NCI-H1105 treated with DMSO at 0.1 percent for 48 hours (cell line): Measurements from ENCODE around the gene SYNE1.

Experiments
- DNase-seq: peaks from one replicate; lab custom pipeline; 2025; lab: John Stamatoyannopoulos, UW

SYNE1 gene

DNA sequence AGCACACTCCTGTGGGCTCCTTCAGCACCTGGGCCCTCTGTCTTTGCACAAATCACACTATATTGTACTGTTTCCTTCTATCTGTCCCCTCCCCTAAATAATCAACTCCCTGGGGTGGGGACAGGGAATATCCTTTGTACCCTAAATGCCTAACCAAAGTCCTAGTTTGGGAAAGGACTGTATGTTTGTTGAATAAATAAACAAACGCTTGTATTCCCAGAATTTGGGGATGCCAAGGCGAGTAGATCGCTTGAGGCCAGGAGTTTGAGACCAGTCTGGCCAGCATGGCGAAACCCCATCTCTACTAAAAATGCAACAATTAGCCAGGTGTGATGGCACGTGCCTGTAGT lies 322.7 kb downstream of the SYNE1 start:
- DNase-seq, result no peak

DNA sequence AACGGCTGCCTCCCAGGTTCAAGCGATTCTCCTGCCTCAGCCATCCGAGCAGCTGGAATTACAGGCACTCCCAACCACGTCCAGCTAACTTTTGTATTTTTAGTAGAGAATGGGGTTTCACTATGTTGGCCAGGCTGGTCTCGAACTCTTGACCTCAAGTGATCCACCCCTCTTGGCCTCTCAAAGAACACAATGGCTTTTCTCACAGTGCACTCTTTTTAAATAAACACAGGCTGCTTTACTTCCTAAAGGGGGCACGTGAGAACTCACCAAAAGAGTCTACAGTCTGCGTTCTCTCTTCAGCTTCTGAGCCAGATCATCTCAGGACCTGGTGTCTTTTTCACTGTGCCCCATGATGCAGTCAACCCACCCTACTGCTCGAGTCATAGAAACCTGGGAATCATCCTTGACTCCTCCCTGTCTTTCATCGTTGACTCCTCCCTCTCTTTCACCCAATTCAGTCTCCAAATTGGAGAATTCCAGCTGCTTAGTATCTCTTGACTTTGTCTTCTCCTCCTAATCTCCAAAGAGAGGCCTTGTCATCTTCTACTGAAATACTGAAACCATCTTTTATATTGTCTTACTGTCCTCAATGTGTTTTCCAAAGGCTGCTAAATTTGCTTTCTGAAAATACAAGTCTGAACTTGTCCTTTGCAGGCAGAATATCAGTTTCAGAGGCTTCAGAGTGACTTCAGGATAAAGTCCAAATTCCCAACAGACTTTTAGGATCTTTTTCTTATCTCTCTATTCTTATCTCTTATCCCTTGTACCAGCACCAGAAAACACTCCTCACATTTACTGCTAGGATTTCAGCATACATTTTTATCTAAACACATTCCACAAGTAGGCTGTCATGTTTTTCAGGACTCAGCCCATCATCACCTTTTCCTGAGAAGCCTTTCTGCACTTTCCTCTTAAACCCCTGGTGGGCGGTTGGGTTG lies 323.4 kb downstream of the SYNE1 start:
- DNase-seq, result no peak

DNA sequence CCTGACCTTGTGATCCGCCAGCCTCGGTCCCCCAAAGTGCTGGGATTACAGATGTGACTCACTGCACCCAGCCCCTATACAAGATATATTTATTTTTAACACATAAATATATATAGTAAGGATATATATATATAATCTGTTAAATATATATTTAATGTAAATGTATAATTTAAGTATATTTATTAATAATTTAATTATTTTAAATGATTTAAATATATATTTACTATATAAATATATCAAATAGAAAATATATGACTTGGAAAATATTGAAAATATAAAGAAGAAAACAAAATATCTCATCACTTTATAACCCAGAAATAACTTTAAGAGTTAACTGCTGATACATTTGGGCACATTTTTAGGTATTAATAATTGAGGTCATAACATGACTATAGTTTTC lies 324.7 kb downstream of the SYNE1 start:
- no peak for DNase-seq

DNA sequence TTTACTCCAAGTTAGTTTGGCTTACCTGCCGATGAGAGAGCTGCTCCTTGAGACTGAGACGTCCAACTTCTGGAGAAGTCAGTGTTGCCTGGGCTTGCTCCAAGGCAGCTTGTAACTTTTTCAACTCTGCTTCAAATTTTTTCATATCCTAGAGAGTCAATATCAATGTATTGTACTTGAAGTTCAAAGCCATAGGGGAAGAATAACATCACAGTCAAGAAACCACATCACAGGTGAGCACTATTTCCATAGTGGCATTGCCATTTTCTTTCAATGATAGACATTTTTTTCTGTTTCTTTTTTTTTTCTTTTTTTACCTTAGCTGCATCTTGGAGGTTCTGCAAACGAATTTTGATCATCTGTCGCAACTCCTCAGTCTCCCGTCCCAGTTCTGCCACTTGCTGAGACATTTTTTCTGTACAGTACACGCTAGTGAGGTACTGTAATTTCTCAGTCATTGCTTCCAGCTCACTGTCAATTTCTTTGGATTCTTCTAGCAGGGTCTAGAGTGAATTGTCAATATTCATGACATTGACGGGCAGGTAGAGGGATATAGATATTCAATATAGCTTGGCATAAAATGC lies 326.7 kb downstream of the SYNE1 start:
- no peak for DNase-seq

DNA sequence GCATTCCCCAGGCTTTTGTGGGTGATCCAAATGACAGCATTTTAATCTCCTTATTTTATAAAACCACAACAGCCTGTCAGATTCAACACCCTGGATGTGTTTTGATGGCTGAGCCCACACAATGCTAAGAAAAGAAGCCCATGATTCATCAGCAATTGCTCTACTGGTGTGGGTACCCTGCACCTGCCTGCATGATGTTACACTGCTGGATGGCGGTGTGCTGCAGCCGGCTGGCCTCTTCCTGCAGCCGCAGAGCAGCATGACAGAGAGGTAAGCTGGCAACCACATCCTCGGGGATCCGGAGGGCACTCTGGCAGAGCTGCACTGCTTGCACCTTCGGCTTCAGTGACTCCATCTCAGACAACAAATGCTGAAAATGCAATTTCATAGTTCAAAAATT lies 327.5 kb downstream of the SYNE1 start:
- DNase-seq, result no peak

DNA sequence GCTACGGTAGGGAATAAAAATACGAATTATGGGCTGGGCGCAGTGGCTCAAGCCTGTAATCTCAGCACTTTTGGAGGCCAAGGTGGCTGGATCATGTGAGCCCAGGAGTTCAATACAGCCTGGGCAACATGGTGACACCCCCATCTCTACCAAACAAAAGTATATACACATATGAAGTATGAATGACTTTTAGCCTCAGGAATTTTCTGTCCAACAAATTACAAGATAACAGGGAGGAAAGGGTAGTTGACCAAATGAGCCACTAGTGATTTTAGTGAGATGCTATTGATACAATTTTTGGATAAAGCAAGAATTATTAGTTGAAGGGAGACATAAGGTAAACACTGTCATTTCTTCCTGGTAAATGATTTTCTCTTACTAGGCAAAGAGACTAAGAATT lies 328.2 kb downstream of the SYNE1 start:
- no peak for DNase-seq

DNA sequence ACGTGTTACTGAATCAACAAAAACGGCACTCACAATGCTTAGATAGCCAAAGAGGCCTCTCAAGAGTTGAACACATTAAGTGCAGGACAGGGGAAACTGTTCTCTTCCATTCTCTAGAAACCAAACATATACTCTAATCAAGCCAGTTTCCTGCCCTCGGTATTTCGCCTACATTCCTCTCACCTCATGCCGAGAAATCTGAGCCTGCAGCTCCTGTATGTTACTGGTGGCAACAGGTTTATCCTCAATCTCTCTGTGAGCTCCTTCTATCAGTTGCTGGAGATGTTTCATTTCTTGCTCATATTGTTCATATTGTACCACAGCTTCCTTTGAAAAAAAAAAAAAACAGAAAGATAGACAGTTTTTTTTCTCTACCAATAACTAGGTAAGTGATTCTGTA lies 328.9 kb downstream of the SYNE1 start:
- DNase-seq, result no peak

DNA sequence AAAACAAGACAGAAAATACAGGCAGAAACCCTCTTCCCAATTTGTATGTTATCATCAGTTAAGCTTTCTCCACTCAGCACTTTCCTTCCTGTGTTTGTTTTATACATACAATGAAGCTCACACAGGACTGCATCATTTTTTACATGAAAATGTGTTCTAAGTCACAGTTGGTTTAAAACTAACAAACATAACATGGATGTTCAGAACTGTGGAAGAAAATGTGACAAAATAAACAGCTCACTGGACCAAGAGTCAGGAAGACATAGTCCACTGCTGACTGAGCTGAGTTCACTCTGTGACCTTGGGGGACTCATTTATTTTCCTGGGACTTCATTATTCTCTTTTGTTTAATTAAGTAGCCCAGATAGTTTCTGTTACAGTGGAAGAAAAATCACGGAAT lies 331.5 kb downstream of the SYNE1 start:
- DNase-seq, result no peak

DNA sequence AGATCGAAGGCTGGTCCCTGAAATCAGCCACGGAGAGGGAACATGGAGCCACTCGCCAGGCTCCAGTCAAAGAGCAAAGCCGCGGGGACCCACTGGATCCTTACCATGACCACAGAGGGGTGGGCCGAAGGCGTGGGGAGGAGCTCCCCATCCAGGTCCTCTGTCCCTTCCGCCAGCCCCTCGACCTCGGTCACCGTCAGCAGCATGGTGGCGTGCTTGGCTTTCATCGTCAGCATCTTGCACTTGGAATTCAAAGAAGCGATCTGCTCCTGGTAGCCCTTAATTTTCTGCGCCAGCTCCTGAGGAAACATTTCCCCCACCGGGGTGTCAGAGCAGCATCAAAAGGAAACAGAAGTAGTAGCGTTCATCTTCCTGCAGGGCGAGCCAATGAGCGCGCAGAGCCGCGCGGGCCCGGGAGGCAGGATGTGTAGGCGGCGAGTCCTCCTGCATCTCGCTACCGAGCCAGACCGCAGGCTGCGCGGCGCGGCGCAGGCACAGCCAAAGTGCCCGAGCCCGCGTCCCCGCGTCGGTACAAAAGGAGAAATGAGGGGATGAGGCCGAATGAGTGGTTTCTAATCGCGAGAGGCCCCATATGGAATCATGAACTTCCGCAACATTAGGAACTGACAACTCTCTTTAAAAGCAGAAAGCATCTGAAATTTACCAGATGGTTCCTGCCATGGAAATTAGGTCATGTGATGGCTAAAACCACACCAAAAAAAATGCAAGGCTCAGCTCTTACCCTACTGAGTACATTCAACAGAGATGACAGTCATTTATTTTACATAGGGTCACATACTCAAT lies 335.2 kb downstream of the SYNE1 start:
- DNase-seq, result peak; percentile 70

DNA sequence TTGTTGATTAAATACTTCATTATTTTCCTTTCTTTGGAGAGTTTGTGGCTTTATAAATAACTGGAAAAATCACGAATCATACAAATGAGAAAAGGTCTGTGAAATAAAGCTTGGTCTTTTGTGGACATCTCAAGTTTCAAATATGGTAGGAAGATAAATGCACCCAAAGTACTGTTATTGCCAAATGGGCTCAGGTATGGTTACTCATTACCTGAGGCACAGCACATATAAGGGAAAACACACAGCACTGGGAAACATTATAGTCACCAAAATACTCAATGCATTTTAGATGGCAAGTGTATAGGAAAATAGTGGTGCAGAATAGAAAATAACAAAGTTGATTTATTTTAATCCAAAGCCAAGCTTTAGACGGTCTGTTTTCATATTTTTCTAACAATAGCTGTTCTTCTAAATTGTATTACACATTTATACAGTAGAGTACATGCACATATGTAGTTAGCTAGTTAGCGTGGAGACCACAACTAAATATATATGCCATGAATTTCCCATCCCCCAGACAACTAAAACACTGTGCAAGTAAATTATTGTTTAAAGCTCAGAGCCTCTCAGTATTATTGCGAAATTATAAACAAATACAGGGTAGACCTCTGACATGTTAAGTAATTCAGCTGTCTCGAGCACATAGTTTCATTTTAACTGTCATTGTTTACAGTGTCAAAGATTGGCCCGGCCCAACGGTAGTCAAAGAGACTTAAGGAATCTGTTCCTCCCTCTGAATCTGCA lies 336.0 kb downstream of the SYNE1 start:
- no peak for DNase-seq

DNA sequence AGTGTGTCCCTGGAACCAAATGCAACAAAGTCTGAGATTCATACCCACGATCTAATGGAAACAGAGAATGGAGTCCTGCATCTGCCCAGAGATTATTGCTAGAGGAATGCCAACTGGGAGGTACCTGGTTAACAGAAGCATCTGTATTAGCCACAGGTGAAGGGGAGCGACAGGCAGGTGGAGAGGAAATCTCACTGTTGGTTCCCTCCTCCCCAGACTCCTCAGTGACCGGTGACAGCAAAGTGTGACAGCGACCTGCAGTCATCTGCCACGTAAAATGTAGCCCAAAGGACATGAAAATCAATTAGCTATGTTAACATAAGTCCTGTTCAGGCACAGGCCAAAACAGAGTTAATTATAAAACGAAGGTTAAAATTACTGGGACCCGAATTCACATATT lies 336.6 kb downstream of the SYNE1 start:
- no peak for DNase-seq

DNA sequence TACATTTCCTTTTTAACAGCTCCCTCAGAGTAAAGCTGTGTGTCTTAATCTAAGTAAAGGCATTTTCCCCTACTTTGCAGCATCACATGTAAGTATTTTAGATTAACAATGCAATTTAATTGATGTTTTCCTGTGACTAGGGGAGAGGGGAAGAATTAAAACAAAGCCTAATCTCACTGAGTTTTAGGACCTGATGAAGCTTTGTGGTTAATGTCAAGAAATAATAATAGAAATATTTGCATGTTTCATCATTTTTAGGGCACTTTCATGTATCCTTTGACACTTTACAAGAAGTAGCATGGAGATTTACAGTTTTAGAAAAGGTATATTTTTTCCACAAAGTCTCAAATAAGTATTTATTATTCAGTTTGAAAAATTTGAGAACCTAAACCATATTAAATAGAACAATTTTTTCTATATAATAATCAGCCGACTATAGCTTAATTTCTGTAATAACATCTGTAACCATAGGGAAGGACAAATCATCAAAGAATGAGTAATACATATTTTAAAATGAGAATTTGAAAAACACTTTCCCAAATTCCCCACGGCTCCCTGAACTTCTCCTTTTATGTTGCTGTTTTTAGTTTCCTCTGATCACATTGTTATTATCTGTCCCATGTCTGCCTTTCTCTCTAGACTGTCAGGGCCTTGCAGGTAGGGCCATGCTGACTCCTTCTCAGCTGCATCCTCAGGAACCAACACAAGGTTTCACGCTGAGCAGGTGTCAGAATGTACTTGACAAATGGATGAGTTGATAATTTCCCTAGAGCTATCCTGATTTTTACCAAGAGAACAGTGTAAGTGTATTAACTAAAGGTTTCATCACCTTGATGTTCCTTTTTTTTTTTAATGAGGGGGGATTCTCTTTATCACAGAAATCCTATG lies 338.1 kb downstream of the SYNE1 start:
- DNase-seq, result no peak

DNA sequence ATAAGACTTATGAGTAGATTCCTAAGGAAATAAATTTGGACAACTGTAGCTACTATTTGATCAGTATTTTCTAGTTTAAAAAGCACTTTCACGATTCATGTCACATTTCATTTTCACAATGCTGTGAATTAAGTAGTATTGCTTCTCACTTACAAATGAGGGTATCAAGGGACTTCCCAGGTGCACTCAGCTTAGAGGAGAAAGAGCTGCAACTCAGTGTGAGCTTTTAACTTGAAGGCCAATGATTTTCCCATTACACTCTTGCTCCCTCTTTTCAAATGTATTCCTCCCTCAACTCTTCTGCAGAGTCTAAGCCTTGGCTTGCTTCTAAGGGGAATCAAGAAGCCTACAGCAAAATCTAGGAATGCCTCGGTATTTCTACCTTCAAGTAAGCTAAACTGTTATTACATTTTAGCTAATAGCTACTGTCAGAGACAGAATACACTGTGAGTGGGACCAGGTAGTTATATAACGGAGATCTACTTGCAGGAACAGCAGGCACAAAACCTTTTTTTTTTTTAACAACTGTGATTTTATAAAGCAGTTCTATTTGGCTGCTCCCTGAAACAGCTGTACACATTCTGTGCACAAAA lies 339.0 kb downstream of the SYNE1 start:
- DNase-seq, result no peak

DNA sequence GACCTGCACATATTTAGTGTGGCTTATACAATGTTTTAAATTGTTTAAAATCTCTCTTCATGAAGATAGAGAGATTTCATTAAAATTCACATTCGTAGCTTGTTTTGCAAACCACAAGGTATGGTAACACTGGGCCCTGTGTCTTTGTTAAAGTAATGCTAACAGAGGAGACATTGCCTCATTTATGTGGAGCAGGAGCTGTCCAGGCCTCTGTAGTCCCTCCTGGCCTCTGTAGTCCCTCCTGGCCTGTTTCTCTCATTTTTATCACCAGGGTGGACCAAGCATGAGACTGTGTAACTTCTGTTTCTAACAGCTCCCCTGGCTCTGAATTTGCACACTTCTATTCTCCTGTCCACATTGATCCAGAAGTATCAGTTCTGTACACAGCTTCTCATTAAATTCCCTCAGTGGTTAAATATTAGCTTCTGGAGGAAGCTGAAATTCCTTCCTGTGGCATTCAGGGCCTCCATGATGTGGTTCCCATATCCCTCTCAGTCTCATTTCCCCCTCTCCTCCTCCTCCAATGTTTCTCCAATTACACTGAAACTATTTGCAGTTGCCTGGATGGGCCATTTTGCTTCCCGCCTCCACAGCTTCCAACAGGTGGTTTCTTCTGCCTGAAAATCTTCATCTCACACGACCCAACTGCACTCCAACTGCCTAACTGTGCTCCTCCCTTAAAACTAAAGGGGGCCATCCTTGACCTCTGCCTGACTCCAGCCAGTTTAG lies 340.4 kb downstream of the SYNE1 start:
- DNase-seq, result no peak

DNA sequence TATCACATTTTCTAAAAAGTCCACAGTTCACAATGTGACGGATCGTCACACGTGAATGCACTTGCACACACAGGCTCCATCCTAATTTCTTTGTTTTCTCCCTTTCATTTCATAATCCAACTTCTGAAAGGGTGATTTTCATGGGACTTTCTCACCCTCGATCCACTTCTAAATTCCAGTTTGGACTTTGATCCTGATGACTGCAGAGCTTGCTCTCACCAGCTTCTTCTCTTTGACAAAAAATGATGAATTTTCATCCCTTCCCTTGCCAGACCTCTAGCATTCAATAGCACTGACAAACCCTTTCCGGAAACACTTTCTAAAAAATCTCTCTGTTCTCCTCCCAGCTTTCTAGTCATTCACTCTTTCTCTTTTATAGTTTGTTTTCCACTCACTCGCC lies 341.2 kb downstream of the SYNE1 start:
- no peak for DNase-seq

DNA sequence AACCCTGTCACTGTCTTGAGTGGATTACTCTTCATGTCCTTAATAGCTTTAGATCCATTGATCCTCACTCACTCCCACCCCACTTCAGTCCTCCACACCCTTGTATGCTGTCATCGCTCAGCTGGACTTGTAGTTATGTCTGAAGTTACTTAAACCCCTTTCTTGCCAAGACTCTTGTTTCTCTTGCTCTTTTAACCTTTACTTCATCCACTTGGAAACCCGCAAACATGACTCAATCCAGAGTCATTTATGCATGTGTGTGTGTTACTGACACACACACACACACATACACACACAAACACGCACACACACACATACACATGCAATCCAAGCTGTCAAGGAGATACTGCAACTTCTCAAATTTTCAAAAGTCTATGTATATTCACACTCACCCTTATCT lies 341.8 kb downstream of the SYNE1 start:
- DNase-seq, result no peak

DNA sequence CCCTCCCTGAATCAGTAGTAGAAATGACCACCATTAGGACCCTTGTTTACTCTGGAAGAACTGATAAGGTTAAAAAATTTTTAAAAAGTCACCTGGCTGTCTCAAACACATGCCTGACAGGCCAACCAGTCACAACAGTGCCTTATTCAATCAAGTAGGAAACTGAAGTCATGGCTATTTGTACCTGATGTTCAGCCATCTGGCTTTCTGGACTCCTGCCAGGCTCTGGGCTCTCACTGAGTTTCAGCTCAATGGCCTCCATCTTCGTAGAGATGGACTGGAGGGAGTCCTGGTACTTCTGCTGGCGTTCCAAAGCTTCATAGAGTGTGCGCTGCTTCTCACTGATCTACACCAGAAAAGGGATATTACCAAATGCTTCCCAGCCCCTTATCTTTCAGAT lies 343.8 kb downstream of the SYNE1 start:
- DNase-seq, result peak; percentile 63

DNA sequence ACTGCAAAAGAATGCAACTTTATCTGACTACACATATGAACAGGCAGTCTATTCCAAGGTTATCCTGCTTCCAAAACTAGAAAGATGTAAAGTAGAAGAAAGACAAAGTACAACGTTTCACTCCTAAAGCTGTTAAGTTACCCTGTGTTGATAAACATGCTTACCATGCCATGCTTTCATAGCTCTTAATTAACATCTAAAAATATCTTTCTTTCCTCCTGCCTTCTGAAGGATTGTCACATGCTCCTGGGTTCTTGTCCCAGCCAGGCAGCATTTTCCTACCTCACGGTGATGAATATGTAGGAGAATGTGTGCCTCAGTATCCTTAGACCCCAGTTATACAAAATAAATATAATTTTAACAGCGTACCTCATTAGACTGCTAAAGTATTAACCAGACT lies 344.6 kb downstream of the SYNE1 start:
- DNase-seq, result no peak

DNA sequence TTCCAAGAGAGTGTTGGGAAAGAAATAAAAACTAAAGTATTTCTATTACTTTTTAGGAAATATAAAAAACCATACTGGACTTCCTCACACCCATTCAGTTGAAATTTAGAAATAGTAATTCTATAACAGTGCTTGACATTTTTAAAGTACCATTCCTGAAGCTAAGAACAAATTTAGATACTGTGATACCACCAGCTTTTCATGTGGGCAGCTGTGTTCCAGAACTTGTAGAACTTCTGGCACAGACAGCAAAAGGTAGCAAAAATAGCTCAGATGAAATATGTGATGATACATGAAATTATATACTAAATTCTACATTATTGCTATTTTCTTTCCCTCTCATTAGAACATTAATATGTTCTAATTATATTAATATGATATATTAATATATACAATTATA lies 346.5 kb downstream of the SYNE1 start:
- DNase-seq, result no peak

DNA sequence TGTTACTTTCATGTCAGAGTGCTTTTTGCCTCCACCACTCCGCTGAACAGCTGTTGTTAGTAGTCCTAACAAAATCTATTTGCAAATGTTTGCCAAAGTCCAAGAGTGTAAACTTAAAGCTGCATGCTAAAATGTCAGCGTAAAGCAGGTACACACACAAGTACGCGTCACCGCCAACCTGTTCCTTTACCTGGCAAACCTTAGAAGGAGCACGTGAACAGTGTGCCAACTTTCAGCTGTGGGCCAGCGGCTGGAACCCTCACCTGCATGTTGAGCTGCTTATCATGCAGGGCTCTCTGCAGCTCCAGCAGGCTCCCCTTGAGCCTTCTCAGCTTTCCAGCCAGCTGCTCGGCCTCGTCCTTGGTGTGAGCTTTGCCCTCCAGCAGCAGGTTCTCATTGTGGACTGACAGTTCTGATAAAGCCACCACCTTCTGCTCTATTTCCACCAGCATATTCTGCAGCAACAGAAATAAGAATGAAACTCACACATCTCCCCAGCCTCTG lies 359.3 kb downstream of the SYNE1 start:
- no peak for DNase-seq
